DND-41 (cell line): ENCODE measurements around the gene CHMP4A.
"Not testable (repeated sequence)": the region's sequence is repeated elsewhere in the genome, so short reads cannot be mapped to it uniquely, and the experiment has no call there.

Source experiments
- ATAC-seq: fragments of 200-7000 bp; cut with Tn5 transposase; 3 replicates; pipeline ENCODE4 v1.9.1; 2021; ENCODE audit warnings: low read depth; ENCODE audit not compliant: insufficient read depth
- DNase-seq: peaks from one replicate; pipeline ENCODE4 v3.0.0-alpha.2; 2020
- H2AFZ ChIP-seq: 2 replicates; pipeline ENCODE4 v1.6.0; 2012; ENCODE audit warnings: low read depth, low read length
- H3K27ac ChIP-seq: 2 replicates; pipeline ENCODE4 v1.5.1; 2012; ENCODE audit warnings: low read length, inconsistent platforms
- H3K27me3 ChIP-seq: fragments of 200-600 bp; sonication (generic); 2 replicates; pipeline ENCODE4 v1.6.0; 2012; ENCODE audit warnings: low read length, mild to moderate bottlenecking, inconsistent platforms; ENCODE audit not compliant: insufficient read depth, poor library complexity
- H3K36me3 ChIP-seq: 2 replicates; pipeline ENCODE4 v1.5.1; 2012; ENCODE audit warnings: low read length, inconsistent platforms; ENCODE audit not compliant: insufficient read depth
- H3K4me1 ChIP-seq: 2 replicates; pipeline ENCODE4 v1.5.1; 2012; ENCODE audit warnings: mild to moderate bottlenecking, low read length; ENCODE audit not compliant: insufficient read depth
- H3K4me2 ChIP-seq: 2 replicates; pipeline ENCODE4 v1.6.0; 2012; ENCODE audit warnings: mild to moderate bottlenecking, moderate library complexity, low read length, inconsistent platforms; ENCODE audit not compliant: insufficient read depth
- H3K4me3 ChIP-seq, 2 experiments: fragments of 200-600 bp in 1 of 2; shearing (Covaris generic) in 1 of 2; 2 replicates each; pipeline ENCODE4 v1.5.1; 2012 to 2016; ENCODE audit warnings: inconsistent platforms in 2 of 2, low read length in 2 of 2, mild to moderate bottlenecking in 2 of 2, low read depth in 1 of 2, moderate library complexity in 1 of 2
- H3K79me2 ChIP-seq: 2 replicates; pipeline ENCODE4 v1.6.0; 2012; ENCODE audit warnings: low read length, inconsistent platforms; ENCODE audit not compliant: insufficient read depth
- H3K9ac ChIP-seq: 2 replicates; pipeline ENCODE4 v1.6.0; 2012; ENCODE audit warnings: low read depth, mild to moderate bottlenecking, inconsistent platforms, low read length, moderate library complexity
- H3K9me3 ChIP-seq: 2 replicates; pipeline ENCODE4 v1.5.1; 2012; ENCODE audit warnings: low read length, moderate library complexity, mild to moderate bottlenecking, inconsistent platforms; ENCODE audit not compliant: insufficient read depth, severe bottlenecking
- H4K20me1 ChIP-seq: 2 replicates; pipeline ENCODE4 v1.6.0; 2012; ENCODE audit warnings: low read length; ENCODE audit not compliant: insufficient read depth
- CTCF ChIP-seq: IDR thresholded peaks from 2 replicates; pipeline ENCODE4 v1.5.1; 2012; ENCODE audit warnings: borderline replicate concordance, low read length, moderate library complexity, mild to moderate bottlenecking; ENCODE audit not compliant: poor library complexity, severe bottlenecking; ENCODE audit errors: extremely low read depth
- EZH2 ChIP-seq: IDR thresholded peaks from 3 replicates; pipeline ENCODE4 v1.6.1; 2012; ENCODE audit warnings: borderline replicate concordance, low read depth, mild to moderate bottlenecking, moderate library complexity, low read length, inconsistent platforms; ENCODE audit not compliant: severe bottlenecking

Gene CHMP4A

GRCh38 chr14:24226473-24226872 is 13.2 kb upstream of the CHMP4A start:
- ATAC-seq (no peak), DNase-seq (no peak)
- H3K4me2 ChIP-seq = no peak overlapping the region
- H3K79me2 ChIP-seq = peaks cover 81% of the 10 kb centered on the region
- H3K4me1 ChIP-seq = peaks cover 16% of the 10 kb centered on the region
- H2AFZ ChIP-seq = no peak overlapping the region
- no peak overlapping the region for H3K9ac ChIP-seq
- peaks cover 4% of the 10 kb centered on the region; the same call in 1 of the 2 replicates for H4K20me1 ChIP-seq
- no peaks in the 10 kb centered on the region for H3K27me3 ChIP-seq
- H3K9me3 ChIP-seq = no peaks in the 10 kb centered on the region
- peaks cover 12% of the 10 kb centered on the region for H3K36me3 ChIP-seq
- no peak overlapping the region for H3K4me3 ChIP-seq
- no peak for TF ChIP-seq EZH2
- no peak for TF ChIP-seq CTCF
- no peak overlapping the region for H3K27ac ChIP-seq

DNA sequence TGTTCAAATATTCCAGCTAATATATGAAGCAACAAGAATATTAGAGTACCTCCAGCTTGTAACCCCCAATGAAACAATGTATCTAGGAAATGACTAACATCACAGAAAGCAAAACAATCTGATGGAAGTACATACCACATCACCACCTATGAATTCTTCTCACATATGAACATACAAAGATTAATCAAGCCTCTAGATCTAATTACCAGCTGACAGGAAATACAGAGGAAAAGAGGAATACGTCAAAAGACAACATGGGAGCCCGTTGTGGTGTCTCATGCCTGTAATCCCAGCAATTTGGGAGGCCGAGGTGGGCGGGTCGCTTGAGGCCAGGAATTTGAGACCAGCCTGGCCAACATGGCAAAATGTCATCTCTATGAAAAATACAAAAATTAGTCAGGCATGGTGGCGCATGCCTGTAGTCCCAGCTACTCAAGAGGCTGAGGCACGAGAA is 11.4 kb upstream of the CHMP4A start:
- Histone ChIP-seq H3K27me3 (no peaks in the 10 kb centered on the region), H3K4me2 (no peak overlapping the region), H3K27ac (no peak overlapping the region), H2AFZ (no peak overlapping the region), H3K4me1 (peaks cover 3% of the 10 kb centered on the region; the same call in 1 of the 2 replicates), H3K79me2 (peaks cover 81% of the 10 kb centered on the region), H3K4me3 (no peak overlapping the region), H3K36me3 (peaks cover 11% of the 10 kb centered on the region), H3K9ac (no peak overlapping the region), H3K9me3 (no peaks in the 10 kb centered on the region), H4K20me1 (peaks cover 2% of the 10 kb centered on the region; the same call in 1 of the 2 replicates)
- DNase-seq (no peak), ATAC-seq (no peak)
- TF ChIP-seq CTCF = no peak
- no peak for TF ChIP-seq EZH2

- H4K20me1 ChIP-seq, H3K27me3 ChIP-seq, H3K4me2 ChIP-seq, DNase-seq, H3K4me3 ChIP-seq, H3K4me1 ChIP-seq, H3K9me3 ChIP-seq, H3K36me3 ChIP-seq, H3K27ac ChIP-seq, H3K9ac ChIP-seq, ATAC-seq, H2AFZ ChIP-seq: not testable (repeated sequence)
- peaks cover 75% of the 10 kb centered on the region for H3K79me2 ChIP-seq
Measured at GRCh38 chr14:24222987-24223386, 9.7 kb upstream of the CHMP4A start.

DNA sequence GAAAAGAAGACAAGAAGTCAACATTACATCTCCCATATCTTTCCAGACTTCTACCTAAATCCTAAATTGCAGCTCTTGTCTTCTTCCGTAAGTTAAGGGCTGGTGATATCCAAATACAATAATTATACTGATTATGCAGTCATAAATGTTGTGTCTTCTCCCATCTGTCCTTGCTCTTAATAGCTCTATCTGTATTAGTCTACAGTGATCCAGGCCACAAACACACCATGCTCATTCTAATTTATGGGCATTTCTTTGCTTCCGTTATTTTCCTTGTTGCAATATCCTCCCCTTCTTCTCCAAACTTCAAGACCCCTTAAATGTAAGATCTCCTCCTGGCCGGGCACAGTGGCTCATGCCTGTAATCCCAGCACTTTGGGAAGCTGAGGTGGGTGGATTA is 6.2 kb upstream of the CHMP4A start:
- peaks cover 55% of the 10 kb centered on the region for H3K79me2 ChIP-seq
- H3K4me2 ChIP-seq = no peak overlapping the region
- DNase-seq (no peak), ATAC-seq (no peak)
- TF ChIP-seq EZH2 (no peak), CTCF (no peak)
- peaks cover 11% of the 10 kb centered on the region for H3K36me3 ChIP-seq
- H3K4me3 ChIP-seq = no peak overlapping the region
- H2AFZ ChIP-seq = no peak overlapping the region
- no peak overlapping the region for H3K27ac ChIP-seq
- H4K20me1 ChIP-seq = peaks cover 2% of the 10 kb centered on the region; the same call in 1 of the 2 replicates
- H3K4me1 ChIP-seq = peaks cover 22% of the 10 kb centered on the region
- H3K9ac ChIP-seq = no peak overlapping the region
- no peaks in the 10 kb centered on the region for H3K9me3 ChIP-seq
- H3K27me3 ChIP-seq = no peaks in the 10 kb centered on the region
